K562 (cell line): ENCODE measurements around the gene SDHAF1. TPM values are rescaled to one million over a fixed set of nuclear protein-coding genes. Genes with fewer than 3 reads are reported as not detected.

Source experiments
- ATF1 ChIP-seq, 2 experiments: fragments of 450-650 bp in 1 of 2; IDR thresholded peaks; 2 replicates each; pipeline ENCODE4 v1.6.1; 2016; ENCODE audit warnings: missing compliant biosample characterization in 1 of 2, missing genetic modification characterization in 1 of 2
- CEBPG ChIP-seq, 3 experiments: fragments of 200-800 bp in 1 of 3; sonication (Bioruptor generic) in 1 of 3; sonication (generic) in 1 of 3; formaldehyde crosslinking in 1 of 3; IDR thresholded peaks in 2 of 3; conservative IDR thresholded peaks in 1 of 3; 2 replicates each; pipeline versions ENCODE4 v1.6.1 to v1.8.0; 2016 to 2022; ENCODE audit warnings: missing compliant biosample characterization in 2 of 3, missing genetic modification characterization in 2 of 3, mild to moderate bottlenecking in 1 of 3, missing genetic modification reagents in 1 of 3
- HIVEP1 ChIP-seq: fragments of 250-450 bp; sonication (Bioruptor Pico); IDR thresholded peaks from 2 replicates; pipeline ENCODE4 v1.4.0; 2020; ENCODE audit warnings: mild to moderate bottlenecking
- MTA3 ChIP-seq: fragments of 450-650 bp; formaldehyde crosslinking; IDR thresholded peaks from 2 replicates; pipeline ENCODE4 v1.6.1; 2017; ENCODE audit warnings: mild to moderate bottlenecking, borderline replicate concordance
- NCOA6 ChIP-seq: fragments of 450-650 bp; IDR thresholded peaks from 2 replicates; pipeline ENCODE4 v1.6.1; 2017; ENCODE audit warnings: mild to moderate bottlenecking
- NFE2 ChIP-seq: IDR thresholded peaks from 2 replicates; pipeline ENCODE4 v1.6.1; 2014; ENCODE audit warnings: antibody characterized with exemption, low read depth
- PHF8 ChIP-seq: fragments of 200-600 bp; sonication (generic); IDR thresholded peaks from 2 replicates; pipeline ENCODE4 v1.6.1; 2012; ENCODE audit warnings: mixed run types, mild to moderate bottlenecking, inconsistent platforms, low read length, moderate library complexity, borderline replicate concordance
- POLR2AphosphoS2 ChIP-seq: IDR thresholded peaks from 2 replicates; pipeline ENCODE4 v1.6.1; 2012; ENCODE audit warnings: low read length, improper control_type of control experiment
- SAFB ChIP-seq: fragments of 200-400 bp; formaldehyde crosslinking; IDR thresholded peaks from 2 replicates; pipeline ENCODE4 v1.6.1; 2017; ENCODE audit warnings: low read depth, low read length, borderline replicate concordance
- SMAD3 ChIP-seq: fragments of 450-650 bp; formaldehyde crosslinking; conservative IDR thresholded peaks from 2 replicates; pipeline ENCODE4 v1.4.0; 2020; ENCODE audit warnings: mild to moderate bottlenecking
- ZFPM2 ChIP-seq: fragments of 250-450 bp; sonication (Bioruptor Pico); IDR thresholded peaks from 2 replicates; pipeline ENCODE4 v1.5.1; 2022; ENCODE audit warnings: mild to moderate bottlenecking
- ZNF830 ChIP-seq: fragments of 250-450 bp; sonication (Bioruptor Pico); IDR thresholded peaks from 2 replicates; pipeline ENCODE4 v1.5.0; 2021; ENCODE audit warnings: mild to moderate bottlenecking
- polyA plus RNA-seq, 8 experiments: library from polyadenylated mRNA; depleted of rRNA in 4 of 8; stranded (reverse) in 5 of 8; unstranded in 3 of 8; fragments of >200 nt; fragmentation: Nextera tagmentation in 2 of 8; fragmentation: Illumina TruSeq in 1 of 8; extraction: Ambion mirVana in 2 of 8; extraction: Trizol in 1 of 8; gene quantifications; 2 replicates each; pipeline versions ENCODE4 v1.2.1 to v1.2.3, GENCODE V29; 2011 to 2014; ENCODE audit warnings: inconsistent platforms in 1 of 8, missing spikeins in 1 of 8
- total RNA-seq, 7 experiments: library from RNA; depleted of rRNA in 6 of 7; stranded (reverse); fragments of >200 nt in 6 of 7; fragmentation: Illumina TruSeq in 2 of 7; extraction: Trizol in 2 of 7; gene quantifications; 2 replicates each; pipeline versions ENCODE4 v1.2.1 to v1.2.3, GENCODE V29; 2011 to 2021; ENCODE audit warnings: low replicate concordance in 1 of 7
- TF ChIP-seq, protein P1 (sequence below), 2 experiments: fragments of 450-650 bp in 1 of 2; sonication (generic) in 1 of 2; formaldehyde crosslinking in 1 of 2; IDR thresholded peaks; 2 replicates each; pipeline versions ENCODE4 v1.7.1 to v1.9.0; 2016 to 2022; ENCODE audit warnings: inconsistent platforms in 1 of 2, mild to moderate bottlenecking in 1 of 2, missing genetic modification reagents in 1 of 2
- TF ChIP-seq, protein P2 (sequence below): sonication (generic); formaldehyde crosslinking; IDR thresholded peaks from 2 replicates; pipeline ENCODE4 v1.9.0; 2022; ENCODE audit warnings: mild to moderate bottlenecking, missing genetic modification reagents
- TF ChIP-seq, protein P3 (sequence below): fragments of 200-800 bp; sonication (Bioruptor generic); IDR thresholded peaks from 2 replicates; pipeline ENCODE4 v1.6.1; 2017; ENCODE audit warnings: missing genetic modification characterization, missing compliant biosample characterization

Gene SDHAF1
- total and polyA plus RNA-seq, 9 of the 15 experiments (the other 6 are each of a cell fraction or from before 2014, with no cell fraction given): 0.42 to 55.7 (median 18.8) TPM

DNA sequence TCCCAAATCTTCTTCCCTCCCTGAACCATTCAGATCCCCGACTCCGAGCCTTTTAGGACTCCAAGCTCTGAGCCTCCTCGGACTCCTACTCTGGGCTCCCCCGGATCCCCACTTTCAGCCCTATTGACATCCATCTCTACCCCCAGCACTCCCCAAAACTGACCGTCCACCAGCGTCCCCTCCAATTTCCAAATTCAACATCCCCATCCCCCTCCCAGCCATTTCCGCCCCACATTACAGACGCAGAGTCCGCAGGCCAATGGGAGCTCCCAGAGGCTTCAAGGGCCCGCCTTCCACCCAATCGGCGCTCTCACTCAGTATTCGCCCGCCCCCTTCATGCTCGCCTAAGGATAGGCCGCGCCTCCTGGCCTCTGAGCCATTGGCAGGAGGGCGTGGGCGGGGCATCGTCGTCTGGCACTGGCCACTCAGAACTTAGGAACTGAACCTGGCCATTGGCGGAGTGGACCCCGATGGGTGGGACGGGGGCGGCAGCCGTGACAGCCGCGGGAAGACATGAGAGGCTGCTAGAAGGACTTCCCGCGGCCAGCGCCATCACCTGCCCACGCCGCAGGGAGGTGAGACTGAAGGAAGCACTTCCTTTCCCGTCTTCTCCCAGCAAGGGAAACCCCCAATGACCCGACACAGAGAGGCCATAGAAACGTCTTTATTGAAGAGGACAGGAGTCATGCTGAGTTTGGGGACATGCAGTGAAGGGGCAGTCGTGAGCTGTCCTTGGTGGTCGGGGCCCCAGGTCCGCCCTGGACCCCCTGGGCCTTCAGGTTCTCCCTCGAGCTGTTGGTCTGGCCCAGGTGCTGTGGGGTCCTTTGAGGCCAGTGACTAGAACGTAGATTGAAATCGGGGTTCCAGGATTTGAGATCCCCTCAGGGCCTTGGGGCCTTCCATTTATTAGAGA, 19.3 kb downstream of the SDHAF1 start, which contains the start of gene ALKBH6 (continued):
- TF ChIP-seq, protein P1, sequence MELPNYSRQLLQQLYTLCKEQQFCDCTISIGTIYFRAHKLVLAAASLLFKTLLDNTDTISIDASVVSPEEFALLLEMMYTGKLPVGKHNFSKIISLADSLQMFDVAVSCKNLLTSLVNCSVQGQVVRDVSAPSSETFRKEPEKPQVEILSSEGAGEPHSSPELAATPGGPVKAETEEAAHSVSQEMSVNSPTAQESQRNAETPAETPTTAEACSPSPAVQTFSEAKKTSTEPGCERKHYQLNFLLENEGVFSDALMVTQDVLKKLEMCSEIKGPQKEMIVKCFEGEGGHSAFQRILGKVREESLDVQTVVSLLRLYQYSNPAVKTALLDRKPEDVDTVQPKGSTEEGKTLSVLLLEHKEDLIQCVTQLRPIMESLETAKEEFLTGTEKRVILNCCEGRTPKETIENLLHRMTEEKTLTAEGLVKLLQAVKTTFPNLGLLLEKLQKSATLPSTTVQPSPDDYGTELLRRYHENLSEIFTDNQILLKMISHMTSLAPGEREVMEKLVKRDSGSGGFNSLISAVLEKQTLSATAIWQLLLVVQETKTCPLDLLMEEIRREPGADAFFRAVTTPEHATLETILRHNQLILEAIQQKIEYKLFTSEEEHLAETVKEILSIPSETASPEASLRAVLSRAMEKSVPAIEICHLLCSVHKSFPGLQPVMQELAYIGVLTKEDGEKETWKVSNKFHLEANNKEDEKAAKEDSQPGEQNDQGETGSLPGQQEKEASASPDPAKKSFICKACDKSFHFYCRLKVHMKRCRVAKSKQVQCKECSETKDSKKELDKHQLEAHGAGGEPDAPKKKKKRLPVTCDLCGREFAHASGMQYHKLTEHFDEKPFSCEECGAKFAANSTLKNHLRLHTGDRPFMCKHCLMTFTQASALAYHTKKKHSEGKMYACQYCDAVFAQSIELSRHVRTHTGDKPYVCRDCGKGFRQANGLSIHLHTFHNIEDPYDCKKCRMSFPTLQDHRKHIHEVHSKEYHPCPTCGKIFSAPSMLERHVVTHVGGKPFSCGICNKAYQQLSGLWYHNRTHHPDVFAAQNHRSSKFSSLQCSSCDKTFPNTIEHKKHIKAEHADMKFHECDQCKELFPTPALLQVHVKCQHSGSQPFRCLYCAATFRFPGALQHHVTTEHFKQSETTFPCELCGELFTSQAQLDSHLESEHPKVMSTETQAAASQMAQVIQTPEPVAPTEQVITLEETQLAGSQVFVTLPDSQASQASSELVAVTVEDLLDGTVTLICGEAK (IDR thresholded peaks at IDR 0.05): peak; percentile 74
- TF ChIP-seq, protein P1 (CRISPR knock-in tag; IDR thresholded peaks at IDR 0.05): no peak
- TF ChIP-seq HIVEP1 (CRISPR knock-in tag) (no peak), ATF1 (CRISPR knock-in tag; IDR thresholded peaks at IDR 0.05) (0 out of 2 replicates have a peak, but pooled peaks have one; percentile 12), ATF1 (tag; IDR thresholded peaks at IDR 0.05) (peak; percentile 94), SAFB (peak; percentile 73; the same call in 1 of the 2 replicates), SMAD3 (CRISPR knock-in tag) (no peak), CEBPG (CRISPR knock-in tag; IDR thresholded peaks at IDR 0.05) (no peak), CEBPG (tag; conservative IDR thresholded peaks at IDR 0.05 in 1 of 2, IDR thresholded peaks at IDR 0.05 in 1 of 2) (no peak), POLR2AphosphoS2 (no peak), ZFPM2 (CRISPR knock-in tag) (no peak), NCOA6 (no peak), MTA3 (peak; percentile 58; the same call in 1 of the 2 replicates), ZNF830 (CRISPR knock-in tag) (no peak), NFE2 (no peak), PHF8 (peak; percentile 77; the same call in 1 of the 2 replicates)
- TF ChIP-seq, protein P2, sequence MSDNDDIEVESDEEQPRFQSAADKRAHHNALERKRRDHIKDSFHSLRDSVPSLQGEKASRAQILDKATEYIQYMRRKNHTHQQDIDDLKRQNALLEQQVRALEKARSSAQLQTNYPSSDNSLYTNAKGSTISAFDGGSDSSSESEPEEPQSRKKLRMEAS (CRISPR knock-in tag): peak; percentile 39
- TF ChIP-seq, protein P3, sequence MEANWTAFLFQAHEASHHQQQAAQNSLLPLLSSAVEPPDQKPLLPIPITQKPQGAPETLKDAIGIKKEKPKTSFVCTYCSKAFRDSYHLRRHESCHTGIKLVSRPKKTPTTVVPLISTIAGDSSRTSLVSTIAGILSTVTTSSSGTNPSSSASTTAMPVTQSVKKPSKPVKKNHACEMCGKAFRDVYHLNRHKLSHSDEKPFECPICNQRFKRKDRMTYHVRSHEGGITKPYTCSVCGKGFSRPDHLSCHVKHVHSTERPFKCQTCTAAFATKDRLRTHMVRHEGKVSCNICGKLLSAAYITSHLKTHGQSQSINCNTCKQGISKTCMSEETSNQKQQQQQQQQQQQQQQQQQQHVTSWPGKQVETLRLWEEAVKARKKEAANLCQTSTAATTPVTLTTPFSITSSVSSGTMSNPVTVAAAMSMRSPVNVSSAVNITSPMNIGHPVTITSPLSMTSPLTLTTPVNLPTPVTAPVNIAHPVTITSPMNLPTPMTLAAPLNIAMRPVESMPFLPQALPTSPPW: no peak
